Right lobe of liver (tissue), 4 donors: ENCODE measurements around the gene IFNE.

Source experiments
- POLR2A ChIP-seq: fragments of 450-650 bp; IDR thresholded peaks from one replicate; pipeline ENCODE4 v1.6.1; 2017; ENCODE audit warnings: antibody characterized with exemption, mild to moderate bottlenecking
- TF ChIP-seq, protein P1 (sequence below), 4 donors: fragments of 200-600 bp in 3 of 4; fragments of 450-650 bp in 1 of 4; IDR thresholded peaks; one replicate each; pipeline versions ENCODE4 v1.5.1 to v1.8.0; 2016 to 2022; ENCODE audit warnings: antibody characterized with exemption in 4 of 4, mild to moderate bottlenecking in 2 of 4
- donor health status: DM: no; HTN: no; CAD: no.
- donor health status: DM: no; HTN: no; CAD: no.
- donor health status: DM: no; HTN: yes; CAD: no.

DNA sequence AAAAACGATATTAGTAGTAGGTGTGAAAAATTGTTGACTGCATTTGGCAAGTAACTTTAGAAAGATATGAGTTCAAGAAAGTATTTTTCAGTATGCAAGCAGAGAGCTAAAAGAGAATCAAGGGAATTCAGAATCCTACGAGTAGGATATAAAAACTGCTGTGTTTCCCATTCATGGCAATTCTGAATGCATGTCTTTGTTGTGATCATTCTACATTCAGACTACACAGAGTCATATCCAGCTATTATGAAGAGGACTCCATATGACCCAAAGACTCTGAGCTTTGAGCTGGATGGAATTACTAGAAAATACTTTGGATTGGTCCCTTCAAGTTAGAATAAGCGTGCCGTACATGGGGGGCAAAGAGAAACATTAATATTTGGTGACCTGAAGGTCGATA lies 12.0 kb downstream of the IFNE start:
- TF ChIP-seq, protein P1, sequence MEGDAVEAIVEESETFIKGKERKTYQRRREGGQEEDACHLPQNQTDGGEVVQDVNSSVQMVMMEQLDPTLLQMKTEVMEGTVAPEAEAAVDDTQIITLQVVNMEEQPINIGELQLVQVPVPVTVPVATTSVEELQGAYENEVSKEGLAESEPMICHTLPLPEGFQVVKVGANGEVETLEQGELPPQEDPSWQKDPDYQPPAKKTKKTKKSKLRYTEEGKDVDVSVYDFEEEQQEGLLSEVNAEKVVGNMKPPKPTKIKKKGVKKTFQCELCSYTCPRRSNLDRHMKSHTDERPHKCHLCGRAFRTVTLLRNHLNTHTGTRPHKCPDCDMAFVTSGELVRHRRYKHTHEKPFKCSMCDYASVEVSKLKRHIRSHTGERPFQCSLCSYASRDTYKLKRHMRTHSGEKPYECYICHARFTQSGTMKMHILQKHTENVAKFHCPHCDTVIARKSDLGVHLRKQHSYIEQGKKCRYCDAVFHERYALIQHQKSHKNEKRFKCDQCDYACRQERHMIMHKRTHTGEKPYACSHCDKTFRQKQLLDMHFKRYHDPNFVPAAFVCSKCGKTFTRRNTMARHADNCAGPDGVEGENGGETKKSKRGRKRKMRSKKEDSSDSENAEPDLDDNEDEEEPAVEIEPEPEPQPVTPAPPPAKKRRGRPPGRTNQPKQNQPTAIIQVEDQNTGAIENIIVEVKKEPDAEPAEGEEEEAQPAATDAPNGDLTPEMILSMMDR (IDR thresholded peaks at IDR 0.05), result no peak
- no peak for TF ChIP-seq POLR2A
